ENCODE measurements around the gene MAP7D2.
"Not testable (repeated sequence)": the region's sequence is repeated elsewhere in the genome, so short reads cannot be mapped to it uniquely, and the experiment has no call there.

Gene MAP7D2

GRCh38 chrX:20116577-20117240 lies at the start of gene MAP7D2:
TSS of gene MAP7D2 (minus strand) at chrX:20116907. CDS start at chrX:20116879, 28 bp downstream.
- no peak for DNase-seq

DNA sequence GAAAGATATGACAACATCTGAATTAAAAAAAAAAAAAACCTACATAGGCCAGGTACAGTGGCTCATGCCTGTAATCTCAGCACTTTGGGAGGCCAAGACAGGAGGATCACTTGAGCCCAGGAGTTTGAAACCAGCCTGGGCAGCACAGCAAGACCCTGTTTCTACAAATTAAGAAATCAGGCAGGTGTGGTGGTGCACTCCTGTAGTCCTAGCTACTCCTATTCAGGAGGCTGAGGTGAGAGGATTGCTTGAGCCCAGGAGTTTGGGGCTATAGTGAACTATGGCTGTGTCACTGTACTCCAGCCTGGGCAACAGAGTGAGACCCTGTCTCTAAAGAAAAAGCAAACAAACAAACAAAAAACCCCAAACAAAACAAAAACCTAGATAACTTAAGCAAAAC lies 45.8 kb upstream of the MAP7D2 start:
- DNase-seq, result not testable (repeated sequence)

DNA sequence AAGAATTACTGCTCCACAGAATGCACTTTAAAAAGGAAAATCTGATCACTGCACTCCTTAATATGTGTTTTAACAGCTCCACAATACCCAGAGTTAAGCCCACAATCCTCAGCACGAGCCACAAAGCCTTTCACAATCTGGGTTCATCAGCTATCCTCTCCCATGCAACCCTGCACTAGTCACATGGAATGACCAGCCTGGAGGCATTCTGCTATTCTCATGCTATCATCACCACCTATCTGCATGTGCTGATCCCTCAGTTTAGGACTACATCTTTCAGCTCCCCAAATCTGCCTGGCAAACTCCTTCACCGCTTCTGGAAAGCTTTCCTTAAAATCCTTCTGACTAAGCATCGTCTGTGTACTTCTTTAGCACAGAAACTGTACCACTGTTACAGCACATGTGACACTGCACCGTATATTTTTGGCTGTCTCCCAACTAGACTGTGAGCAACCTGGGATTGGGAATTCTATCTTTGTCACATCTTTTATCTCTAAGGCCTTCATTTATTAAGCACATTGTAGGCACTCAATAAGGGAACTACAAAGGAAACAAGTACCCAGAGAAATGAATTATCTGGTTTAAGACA lies 43.2 kb upstream of the MAP7D2 start:
- DNase-seq, result no peak

- no peak for DNase-seq
Observed at GRCh38 chrX:20151689-20152088, 35.0 kb upstream of the MAP7D2 start.

DNA sequence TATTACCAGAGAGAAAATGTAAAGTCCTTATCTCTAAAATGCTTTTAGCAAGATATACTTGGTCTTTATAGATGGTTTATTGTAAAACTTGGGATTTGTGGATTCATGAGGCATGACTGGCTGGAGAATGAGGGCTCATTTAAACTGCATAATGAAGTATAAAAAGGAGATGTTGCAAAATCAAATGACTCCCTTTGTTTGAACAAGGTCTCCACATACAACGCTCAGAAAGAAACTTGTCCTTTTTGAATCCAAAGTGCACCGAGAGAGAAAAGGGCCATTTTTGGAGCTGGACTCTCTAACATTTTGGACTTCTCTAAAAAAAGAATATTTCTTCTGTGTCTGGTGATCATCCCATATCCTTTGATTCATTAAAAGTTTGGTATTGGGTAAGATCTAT lies 32.6 kb upstream of the MAP7D2 start:
- DNase-seq, result no peak

DNA sequence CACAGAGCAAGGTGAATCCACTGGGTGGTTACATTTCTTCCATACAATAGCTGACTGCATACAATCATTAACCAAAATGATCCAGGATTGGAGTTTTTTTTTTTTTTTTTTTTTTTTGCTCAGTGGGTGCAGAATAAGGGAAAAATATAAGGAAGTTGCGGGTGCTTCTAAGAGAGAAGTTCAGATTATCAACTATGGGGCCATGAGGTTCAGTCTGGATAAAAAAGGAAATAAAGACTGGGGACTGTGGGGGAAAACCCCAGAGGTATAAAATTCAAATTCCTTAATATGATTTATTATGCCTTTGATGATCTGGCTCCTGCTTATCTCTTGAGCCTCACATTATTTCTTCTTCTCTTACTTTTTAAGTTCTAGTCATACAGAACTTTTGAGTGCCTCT lies 30.9 kb upstream of the MAP7D2 start:
- DNase-seq, result no peak

- DNase-seq, result no peak
Observed at GRCh38 chrX:20144491-20144890, 27.8 kb upstream of the MAP7D2 start.

DNA sequence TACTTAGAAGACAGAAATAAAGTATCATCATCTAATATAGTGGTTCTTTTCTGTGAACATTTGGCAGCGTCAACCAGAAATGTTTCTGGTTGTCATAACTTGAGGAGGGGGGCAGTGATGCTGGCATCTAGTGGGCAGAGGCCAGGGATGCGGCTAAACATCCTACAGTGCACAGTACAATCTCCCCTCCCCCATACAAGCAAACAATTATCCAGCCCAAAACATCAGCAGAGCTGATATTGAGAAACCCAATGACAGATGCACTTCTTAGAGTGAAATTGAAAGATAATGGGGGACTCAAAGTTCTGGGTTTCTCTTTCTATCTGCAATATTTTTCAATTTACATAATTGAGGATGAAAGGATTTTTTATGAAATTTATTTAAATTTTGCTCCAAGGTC lies 26.9 kb upstream of the MAP7D2 start:
- DNase-seq, result no peak

- DNase-seq, result no peak
Observed at GRCh38 chrX:20143111-20143510, 26.4 kb upstream of the MAP7D2 start.

GRCh38 chrX:20141281-20142220 lies 24.8 kb upstream of the MAP7D2 start, which contains the start of gene EIF1AX:
TSS of gene EIF1AX (minus strand) at chrX:20141838. CDS start at chrX:20141640, 198 bp downstream.
- DNase-seq, result peak; percentile 89

GRCh38 chrX:20140420-20140819 lies 23.7 kb upstream of the MAP7D2 start:
- no peak for DNase-seq

- no peak for DNase-seq
Observed at GRCh38 chrX:20139966-20140365, 23.3 kb upstream of the MAP7D2 start.

DNA sequence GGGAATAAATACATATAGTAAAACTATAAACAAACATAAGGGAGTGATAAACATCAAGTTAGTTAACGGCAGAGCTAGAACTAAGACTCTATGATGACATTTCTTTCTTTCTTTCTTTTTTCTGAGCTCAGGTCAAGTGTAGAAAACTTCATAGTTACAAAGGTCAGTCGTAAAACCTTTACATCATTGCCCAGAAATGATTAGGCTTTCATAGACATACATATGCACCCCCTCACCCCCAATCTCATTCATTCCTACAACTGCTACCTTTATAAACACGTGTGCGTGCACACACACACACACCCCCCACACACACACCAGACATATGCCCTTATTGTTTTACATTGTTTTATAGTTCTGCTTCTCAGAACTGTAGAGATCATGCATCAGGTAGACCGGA lies 19.2 kb upstream of the MAP7D2 start:
- DNase-seq, result no peak

DNA sequence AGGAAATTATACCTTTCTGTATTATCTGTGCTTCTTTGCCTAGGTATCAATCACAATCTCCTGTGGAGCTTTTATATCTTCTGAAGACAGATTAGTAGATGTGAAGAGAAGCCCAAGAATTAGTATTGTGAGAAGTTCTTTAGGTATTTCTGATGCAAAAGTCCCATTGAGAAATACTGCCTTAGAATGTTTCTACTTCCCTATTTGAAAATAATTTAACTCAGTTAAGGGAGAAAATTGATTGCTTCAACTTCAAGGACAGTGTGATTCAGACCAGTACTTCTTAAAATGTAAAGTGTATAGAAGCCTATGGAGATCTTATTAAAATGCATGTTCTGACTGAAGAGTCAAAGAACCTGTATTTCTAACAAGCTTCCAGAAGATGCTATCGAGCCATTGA lies 16.0 kb upstream of the MAP7D2 start:
- DNase-seq, result no peak

DNA sequence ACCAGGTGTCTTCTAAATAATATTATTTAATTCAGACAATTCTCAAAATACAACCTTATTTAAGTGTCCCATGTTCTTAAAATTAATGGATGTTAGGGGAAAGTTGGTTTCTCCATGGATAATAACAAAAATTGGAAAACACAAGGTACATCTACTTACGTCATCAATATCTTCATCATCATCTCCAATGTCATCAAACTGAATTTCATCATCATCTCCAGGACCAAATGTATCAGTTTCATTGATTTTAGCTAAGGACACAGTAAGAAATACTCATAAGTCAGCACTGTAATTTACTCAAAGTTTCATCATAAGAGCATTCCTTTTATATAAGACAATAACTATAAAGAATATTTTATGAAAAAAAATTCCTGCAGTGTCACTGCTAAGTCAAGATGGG lies 13.7 kb upstream of the MAP7D2 start:
- no peak for DNase-seq

- no peak for DNase-seq
Observed at GRCh38 chrX:20129547-20129946, 12.8 kb upstream of the MAP7D2 start.

DNA sequence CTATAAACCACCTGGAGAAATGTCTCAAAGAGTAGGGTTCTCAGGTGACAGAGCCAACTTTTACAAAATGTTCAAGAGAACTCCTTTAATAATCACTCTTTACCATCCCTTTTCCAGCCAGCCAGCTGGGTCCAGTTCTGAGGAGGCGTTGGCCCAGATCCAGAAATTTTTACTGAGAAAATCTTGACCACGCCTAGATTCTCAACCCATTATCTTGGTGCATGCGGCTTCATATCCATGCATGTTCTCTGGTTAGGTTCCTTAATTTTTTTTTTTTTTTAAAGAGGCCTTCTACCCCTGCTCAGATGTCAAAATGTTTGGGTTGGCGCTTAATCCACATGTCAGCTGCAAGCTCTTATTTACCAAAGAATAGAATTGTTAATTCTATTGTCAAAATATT lies 12.0 kb upstream of the MAP7D2 start:
- DNase-seq, result no peak

DNA sequence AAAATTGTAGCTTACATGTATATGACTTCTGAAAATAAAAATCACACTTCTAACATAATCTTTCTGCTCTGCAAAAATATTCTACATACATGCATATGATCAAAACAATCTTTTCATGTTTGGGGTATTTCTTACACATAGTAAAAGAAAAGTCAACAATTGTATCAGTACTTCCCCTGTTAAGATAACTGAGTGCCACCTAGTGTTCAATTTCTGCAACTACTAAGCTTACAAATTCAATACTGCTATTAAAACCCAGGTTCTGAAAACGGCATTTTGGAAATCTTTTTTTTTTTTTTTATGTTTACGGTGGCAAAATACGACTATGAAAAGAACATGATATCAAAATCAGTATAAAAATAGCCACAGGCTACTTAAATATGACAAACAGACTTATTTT lies 10.7 kb upstream of the MAP7D2 start:
- not testable (repeated sequence) for DNase-seq

DNA sequence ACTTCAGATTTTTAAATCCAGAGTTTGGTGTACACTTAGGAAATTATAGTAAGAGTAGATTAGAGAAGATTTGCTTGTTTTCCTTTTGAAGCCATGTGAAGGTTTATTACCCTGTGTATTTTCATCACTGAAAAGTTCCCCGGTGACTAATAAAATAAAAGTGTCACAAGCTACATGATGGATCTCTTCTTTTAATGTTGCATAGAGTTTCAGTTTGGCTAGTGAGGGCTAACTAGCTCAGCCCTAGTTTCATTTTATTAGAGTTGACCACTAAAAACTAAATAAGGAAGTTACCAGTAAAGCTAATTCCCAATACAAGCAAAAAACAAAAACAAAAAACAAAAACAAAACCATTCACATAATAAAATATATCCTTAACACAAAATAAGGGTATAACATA lies 10.1 kb upstream of the MAP7D2 start:
- DNase-seq, result not testable (repeated sequence)

DNA sequence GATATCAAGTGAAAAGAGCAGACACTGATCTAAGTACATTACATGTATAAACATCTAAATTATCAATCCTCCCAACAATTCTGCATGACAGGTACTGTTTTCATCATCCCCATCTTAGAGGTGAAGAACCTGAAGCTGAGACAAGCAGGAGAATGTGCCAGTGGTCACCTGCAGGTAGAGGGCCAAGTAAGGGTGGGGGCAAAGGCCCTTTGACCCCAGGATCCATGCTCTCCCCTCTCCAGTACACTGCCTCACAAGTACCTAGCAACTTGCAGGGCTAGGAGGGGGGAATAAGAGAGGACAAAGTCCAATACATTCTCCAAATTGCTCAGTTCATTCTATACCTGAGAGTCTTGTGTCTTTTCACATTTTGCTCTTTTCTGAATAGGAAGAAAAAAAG lies 8.3 kb upstream of the MAP7D2 start:
- DNase-seq, result no peak

GRCh38 chrX:20118065-20118824 lies 1.5 kb upstream of the MAP7D2 start:
- no peak for DNase-seq

GRCh38 chrX:20116087-20116576 lies 575 bp downstream of the MAP7D2 start:
- DNase-seq, result no peak
